Stomach smooth muscle (tissue), 2 donors: ENCODE data around the gene MZT2A.
"Not testable (repeated sequence)": the region's sequence is repeated elsewhere in the genome, so short reads cannot be mapped to it uniquely, and the experiment has no call there.

Experiments
- H3K27ac ChIP-seq: one replicate; pipeline ENCODE4 v1.7.0; 2013; ENCODE audit warnings: mild to moderate bottlenecking, low read length, inconsistent platforms
- H3K27me3 ChIP-seq, 2 donors: one replicate each; pipeline ENCODE4 v1.7.0; 2013; ENCODE audit warnings: low read length in 2 of 2; ENCODE audit not compliant: insufficient read depth in 2 of 2, control insufficient read depth in 1 of 2
- H3K36me3 ChIP-seq, 2 donors: one replicate each; pipeline ENCODE4 v1.7.0; 2013; ENCODE audit warnings: low read length in 2 of 2; ENCODE audit not compliant: control insufficient read depth in 2 of 2, insufficient read depth in 2 of 2
- H3K4me1 ChIP-seq: one replicate; pipeline ENCODE4 v1.7.0; 2013; ENCODE audit warnings: low read length; ENCODE audit not compliant: control insufficient read depth, insufficient read depth
- H3K4me3 ChIP-seq, 2 donors: one replicate each; pipeline ENCODE4 v1.7.0; 2013; ENCODE audit warnings: low read length in 2 of 2
- H3K9ac ChIP-seq, 2 donors: one replicate each; pipeline ENCODE4 v1.7.0; 2013; ENCODE audit warnings: low read length in 2 of 2, mild to moderate bottlenecking in 1 of 2
- H3K9me3 ChIP-seq, 2 donors: one replicate each; pipeline ENCODE4 v1.7.0; 2013; ENCODE audit warnings: low read length in 2 of 2; ENCODE audit not compliant: control insufficient read depth in 2 of 2
- donor health status: healthy.
- donor health status: Pancreatic carcinoma.

Gene MZT2A

DNA sequence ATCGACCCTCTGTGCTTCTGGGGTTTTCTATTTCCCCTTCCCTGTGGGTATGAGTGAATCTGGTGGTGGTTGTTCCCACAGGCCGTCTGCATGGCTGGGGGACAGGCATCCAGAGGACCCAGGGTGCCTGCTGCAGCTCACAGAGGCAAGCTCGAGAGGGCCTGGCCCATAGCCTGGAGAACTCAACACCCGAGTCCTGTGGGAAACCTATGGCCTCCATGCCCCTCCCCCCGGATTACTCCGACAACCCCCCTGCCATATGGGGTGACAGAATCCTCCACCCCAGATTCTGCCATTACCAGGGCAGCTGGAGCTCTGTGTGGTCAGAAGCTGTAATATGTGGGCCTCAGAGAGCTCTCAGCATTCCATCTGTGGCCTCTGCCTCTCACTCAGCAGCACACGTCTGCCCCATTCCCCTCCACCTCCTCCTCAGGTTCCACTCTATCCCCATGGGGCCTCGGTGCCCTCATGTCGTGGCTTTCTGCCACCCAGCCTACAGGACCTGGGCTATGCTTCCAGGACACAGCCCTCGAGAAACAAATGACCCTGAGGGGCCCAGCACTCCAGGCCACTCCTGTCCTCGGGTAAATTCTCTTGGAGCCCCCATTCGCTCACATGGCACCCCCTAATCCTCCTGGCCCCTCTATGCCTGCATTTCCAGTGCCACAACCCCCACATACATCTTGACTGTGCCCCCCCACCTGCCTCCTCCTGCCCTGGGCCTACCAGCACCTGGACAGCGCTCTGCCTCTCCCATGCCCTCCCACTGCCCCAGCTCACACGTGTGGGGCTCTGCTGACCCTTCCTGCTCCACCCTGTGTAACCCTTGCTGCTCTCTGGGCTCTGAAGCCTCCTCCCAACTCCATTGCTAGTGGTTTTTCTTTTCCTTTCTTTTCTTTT lies 3.6 kb downstream of the MZT2A start:
- Histone ChIP-seq H3K36me3 (no peaks in the 10 kb centered on the region), H3K4me1 (peaks cover 12% of the 10 kb centered on the region), H3K4me3 (no peak overlapping the region), H3K9me3 (no peaks in the 10 kb centered on the region), H3K27ac (no peak overlapping the region), H3K27me3 (no peaks in the 10 kb centered on the region), H3K9ac (no peak overlapping the region)

DNA sequence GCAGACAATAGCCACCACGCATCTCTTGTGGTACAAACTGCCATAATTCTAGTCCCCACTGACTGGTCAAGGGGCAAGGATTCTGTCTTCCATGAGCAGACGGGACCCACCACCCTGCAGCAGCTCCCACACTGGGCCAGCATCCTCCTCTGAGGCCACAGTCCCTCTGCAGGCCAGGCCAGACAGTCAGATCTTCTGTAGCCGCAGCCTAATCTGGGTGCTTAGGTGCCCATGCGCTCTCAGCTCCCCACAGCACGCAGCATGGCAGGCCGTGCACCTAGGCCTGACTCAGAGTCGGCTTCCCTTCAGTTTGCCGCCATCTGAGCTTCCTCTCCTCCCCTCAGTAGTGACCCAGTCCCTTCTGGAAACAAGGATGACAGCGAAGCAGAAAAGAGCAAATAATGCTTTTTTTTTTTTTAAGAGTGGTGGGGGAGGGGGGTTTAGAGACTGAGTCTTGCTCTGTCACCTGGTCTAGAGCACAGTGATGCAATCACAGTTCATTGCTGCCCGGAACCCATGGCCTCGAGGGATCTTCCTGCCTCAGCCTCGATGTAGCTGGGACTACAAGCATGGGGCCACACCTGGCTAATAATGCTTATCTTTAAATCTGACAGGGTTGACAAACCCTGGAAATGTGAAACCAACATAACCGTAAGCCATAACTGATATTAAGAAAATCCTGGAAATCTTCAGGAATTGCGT lies 5.8 kb downstream of the MZT2A start:
- not testable (repeated sequence) for H3K27me3 ChIP-seq

DNA sequence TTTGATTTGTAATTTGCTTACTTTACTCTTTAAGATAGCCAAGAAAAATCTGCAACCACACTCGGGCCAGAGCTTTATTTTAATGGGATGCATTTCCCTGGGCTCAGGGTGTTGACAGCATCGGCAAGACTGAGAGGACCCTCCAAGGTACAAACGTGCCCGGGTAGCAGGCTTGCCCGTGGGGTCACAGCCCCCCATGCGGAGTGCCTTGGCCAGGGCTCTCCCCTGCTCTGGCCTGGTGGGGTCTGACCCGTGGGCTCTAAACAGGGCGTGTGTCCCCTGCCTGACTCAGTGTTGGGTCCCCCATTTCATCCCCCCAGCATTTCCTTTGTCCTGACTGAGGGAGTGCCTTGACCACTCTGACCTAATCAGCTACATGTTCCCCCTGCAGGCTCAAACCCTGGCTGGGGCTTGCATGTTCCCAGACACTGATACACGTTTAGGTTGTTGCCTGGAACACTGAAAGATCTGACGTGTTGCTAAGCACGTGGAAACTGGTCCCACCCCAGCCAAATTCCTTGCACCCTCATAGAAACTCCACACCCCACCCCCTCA lies 7.2 kb downstream of the MZT2A start:
- not testable (repeated sequence) for H3K27ac ChIP-seq, H3K9ac ChIP-seq, H3K4me3 ChIP-seq, H3K27me3 ChIP-seq, H3K36me3 ChIP-seq, H3K4me1 ChIP-seq, H3K9me3 ChIP-seq

More for the DNA sequence above, 5.8 kb downstream of the MZT2A start:
- not testable (repeated sequence) for H3K27ac ChIP-seq, H3K36me3 ChIP-seq, H3K9ac ChIP-seq, H3K9me3 ChIP-seq, H3K4me3 ChIP-seq, H3K4me1 ChIP-seq

DNA sequence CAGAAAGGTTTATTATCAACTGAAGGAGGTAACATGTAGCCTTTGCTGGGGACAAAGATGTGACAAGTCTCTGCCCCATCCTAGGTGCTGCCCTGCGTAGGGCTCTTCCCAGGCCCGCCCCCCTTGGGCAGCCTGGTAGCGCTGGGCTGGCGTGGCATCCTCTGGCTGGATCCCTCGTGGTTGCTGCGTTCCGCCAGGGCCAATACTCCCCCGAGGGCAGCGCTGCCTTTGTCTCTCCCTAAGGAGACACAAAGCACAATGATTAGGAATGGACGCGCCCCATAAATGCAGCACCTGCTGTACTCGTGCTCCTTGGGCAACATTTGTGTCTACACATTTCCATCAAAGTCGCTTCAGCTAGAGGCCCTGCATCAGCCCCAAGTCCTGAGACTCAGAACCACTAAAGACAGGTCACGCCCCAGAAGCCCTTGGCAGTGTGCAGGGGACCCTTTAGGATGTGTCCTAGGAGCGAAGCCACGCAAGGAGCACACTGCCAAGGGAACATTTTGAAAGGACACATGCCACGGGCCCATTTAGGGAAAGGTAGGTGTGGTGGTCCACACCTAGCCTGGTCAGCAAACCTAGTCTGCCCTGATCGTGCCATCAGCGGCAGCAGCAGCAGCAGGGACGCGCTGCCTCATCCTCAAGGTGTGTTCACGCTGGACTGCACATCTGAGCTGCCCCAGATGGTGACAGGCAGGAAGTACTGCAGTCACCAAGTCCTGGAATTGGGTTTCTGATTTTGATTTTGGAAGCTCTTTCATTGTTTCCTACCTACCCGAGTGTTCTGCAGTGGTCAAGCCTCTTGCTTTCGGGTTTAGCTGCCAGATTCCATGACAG lies 8.0 kb downstream of the MZT2A start:
- not testable (repeated sequence) for H3K4me1 ChIP-seq, H3K4me3 ChIP-seq, H3K9ac ChIP-seq, H3K27ac ChIP-seq, H3K9me3 ChIP-seq, H3K36me3 ChIP-seq, H3K27me3 ChIP-seq

DNA sequence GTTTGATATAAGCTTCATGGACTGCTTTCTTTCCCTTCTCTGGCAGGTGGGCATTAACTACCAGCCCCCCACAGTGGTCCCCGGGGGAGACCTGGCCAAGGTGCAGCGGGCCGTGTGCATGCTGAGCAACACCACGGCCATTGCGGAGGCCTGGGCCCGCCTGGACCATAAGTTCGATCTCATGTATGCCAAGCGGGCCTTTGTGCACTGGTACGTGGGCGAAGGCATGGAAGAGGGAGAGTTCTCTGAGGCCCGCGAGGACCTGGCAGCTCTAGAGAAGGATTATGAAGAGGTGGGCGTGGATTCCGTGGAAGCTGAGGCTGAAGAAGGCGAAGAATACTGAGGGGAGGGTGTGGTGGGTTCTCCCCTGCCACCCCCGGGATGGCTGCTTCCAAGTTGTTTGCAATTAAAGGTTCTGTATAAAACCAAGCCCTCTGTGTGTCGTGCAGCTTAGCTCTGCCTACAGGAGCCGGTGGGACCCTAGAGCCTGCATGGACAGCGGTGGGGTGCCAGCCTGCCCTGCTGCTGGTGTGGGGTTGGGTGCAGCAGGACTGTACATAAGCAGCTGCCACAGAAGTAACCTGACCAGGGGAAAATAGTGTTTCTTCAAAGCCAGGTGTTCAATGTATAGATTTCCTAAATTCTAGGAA lies 9.6 kb downstream of the MZT2A start:
- not testable (repeated sequence) for H3K9me3 ChIP-seq, H3K27me3 ChIP-seq, H3K27ac ChIP-seq, H3K36me3 ChIP-seq, H3K9ac ChIP-seq, H3K4me1 ChIP-seq, H3K4me3 ChIP-seq

DNA sequence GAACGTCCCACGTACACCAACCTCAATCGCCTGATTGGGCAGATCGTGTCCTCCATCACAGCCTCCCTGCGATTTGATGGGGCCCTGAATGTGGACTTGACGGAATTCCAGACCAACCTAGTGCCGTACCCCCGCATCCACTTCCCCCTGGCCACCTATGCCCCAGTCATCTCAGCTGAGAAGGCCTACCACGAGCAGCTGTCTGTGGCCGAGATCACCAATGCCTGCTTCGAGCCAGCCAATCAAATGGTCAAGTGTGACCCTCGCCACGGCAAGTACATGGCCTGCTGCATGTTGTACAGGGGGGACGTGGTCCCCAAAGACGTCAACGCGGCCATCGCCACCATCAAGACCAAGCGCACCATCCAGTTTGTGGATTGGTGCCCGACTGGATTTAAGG lies 11.8 kb downstream of the MZT2A start:
- H3K27ac ChIP-seq, H3K9me3 ChIP-seq, H3K27me3 ChIP-seq, H3K9ac ChIP-seq, H3K4me3 ChIP-seq, H3K36me3 ChIP-seq, H3K4me1 ChIP-seq: not testable (repeated sequence)

DNA sequence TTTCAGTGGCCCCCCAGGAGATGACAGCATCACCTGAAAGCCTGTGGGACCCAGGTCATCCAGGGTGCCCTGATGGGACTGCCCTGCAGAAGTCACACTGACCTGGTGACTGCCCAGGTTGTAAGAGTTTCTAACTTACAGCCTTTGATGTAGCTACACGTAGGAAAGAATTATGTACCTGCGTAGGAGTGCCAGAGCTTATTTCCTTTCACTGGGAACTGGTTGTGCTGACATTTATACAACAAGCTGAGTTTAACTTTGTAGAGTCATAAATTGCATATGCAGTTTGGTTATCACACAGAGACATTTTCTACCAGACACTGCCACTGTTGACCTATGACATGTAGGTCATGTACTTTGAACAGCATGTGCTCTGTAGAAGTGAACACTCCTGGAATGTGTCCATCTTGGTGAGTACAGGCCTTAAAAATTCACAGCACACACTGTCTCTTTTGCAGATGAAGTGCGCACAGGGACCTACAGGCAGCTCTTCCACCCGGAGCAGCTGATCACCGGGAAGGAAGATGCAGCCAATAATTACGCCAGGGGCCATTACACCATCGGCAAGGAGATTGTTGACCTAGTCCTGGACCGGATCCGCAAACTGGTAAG lies 13.2 kb downstream of the MZT2A start:
- H3K4me1 ChIP-seq, H3K9me3 ChIP-seq, H3K27ac ChIP-seq, H3K27me3 ChIP-seq, H3K9ac ChIP-seq, H3K4me3 ChIP-seq, H3K36me3 ChIP-seq: not testable (repeated sequence)

DNA sequence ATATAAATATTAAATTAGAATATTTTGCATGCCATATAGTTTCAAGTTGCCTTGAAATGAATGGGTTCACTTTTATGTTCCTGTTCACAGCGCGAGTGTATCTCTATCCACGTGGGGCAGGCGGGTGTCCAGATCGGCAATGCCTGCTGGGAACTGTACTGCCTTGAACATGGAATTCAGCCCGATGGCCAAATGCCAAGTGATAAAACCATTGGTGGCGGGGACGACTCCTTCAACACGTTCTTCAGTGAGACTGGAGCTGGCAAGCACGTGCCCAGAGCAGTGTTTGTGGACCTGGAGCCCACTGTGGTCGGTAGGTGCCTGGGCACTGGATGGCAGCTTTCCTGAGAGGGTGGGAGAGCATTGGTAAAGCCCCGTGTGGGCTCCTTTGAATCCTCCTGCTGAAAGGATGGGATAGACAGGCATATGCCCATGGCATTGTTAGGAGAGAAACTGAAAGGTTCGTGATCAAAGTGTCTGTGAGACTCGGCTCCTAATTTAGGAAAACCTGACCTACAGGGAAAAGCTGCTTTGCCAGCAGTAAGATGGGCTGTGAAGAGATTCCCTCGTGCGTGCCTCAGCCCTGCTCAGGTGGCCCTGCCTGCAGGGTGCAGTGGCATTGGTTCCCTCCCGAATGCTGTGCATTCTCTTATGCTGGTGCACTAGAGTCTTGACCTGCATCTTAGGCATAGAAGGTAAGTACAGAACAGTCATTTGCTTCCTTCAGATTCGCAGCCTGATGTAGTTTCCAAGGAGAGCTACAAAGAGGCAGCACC lies 13.9 kb downstream of the MZT2A start:
- H3K27me3 ChIP-seq, H3K9ac ChIP-seq, H3K36me3 ChIP-seq, H3K4me1 ChIP-seq, H3K4me3 ChIP-seq, H3K27ac ChIP-seq, H3K9me3 ChIP-seq: not testable (repeated sequence)

DNA sequence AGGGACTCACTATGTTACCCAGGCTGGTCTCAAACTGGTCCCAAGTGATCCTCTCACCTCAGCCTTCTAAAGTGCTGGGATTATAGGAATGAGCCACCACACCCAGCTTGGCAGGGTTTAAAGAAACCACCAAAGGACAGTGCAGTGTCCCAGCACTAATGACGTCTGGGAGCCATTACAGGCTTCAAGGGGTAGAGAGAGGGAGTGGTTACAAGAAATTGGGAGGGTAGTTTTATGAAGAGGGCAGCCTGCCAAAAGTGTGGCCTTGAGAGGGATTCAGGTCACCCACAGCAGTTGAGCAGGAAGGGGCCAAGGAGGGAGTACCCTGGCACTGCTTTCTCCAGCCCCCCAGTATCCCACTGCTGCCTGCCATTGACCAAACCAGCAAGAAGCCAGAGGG lies 15.0 kb downstream of the MZT2A start:
- H3K9ac ChIP-seq, H3K4me3 ChIP-seq, H3K4me1 ChIP-seq, H3K27ac ChIP-seq, H3K27me3 ChIP-seq, H3K9me3 ChIP-seq, H3K36me3 ChIP-seq: not testable (repeated sequence)
